ENCODE data around the gene TMEM138.

DNA sequence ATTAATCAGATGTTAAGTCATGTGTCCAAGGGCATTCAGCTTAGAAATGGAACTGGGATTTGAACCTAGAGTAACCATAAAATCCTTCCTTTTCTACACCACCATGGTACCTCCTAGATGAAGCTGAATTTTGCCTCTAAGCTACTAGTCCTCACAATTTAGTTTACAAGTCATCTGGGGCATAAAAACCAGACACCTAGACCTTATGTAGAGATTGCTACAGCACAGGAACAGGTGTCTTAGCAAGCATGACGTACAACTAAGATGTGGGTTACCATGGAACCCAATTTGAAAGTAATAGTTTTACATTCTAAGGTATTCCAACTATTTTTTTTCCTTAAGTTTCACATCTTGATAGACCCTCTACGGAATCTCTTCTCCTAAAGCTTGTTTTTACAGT, 39.4 kb downstream of the TMEM138 start:
- no peak for TF ChIP-seq POLR2A (IDR thresholded peaks at IDR 0.05)
- TF ChIP-seq, protein P1, sequence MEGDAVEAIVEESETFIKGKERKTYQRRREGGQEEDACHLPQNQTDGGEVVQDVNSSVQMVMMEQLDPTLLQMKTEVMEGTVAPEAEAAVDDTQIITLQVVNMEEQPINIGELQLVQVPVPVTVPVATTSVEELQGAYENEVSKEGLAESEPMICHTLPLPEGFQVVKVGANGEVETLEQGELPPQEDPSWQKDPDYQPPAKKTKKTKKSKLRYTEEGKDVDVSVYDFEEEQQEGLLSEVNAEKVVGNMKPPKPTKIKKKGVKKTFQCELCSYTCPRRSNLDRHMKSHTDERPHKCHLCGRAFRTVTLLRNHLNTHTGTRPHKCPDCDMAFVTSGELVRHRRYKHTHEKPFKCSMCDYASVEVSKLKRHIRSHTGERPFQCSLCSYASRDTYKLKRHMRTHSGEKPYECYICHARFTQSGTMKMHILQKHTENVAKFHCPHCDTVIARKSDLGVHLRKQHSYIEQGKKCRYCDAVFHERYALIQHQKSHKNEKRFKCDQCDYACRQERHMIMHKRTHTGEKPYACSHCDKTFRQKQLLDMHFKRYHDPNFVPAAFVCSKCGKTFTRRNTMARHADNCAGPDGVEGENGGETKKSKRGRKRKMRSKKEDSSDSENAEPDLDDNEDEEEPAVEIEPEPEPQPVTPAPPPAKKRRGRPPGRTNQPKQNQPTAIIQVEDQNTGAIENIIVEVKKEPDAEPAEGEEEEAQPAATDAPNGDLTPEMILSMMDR (IDR thresholded peaks at IDR 0.05), result no peak
